ENCODE measurements around the gene SLC27A4. TPM values are rescaled to one million over a fixed set of nuclear protein-coding genes. Genes with fewer than 3 reads are reported as not detected.

SLC27A4 gene
- total RNA-seq, 4 donors from 2014 or later, result 15.8 to 35.6 (median 25.5) TPM

DNA sequence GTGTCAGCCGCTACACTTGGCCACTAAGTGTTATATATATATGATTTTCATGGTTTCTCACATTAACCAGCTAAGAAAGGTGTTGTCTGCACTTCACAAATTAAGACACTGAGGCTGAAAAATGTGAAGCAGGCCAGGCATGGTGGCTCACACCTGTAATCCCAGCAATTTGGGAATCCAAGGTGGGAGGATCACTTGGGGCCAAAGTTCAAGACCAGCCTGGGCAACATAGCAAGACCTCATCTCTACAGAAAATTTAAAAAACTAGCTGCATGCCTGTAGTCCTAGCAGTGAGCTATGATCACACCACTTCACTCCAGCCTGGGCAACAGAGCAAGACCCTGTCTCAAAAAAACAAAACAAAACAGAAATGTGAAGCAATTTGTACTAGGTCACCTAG, 15.9 kb upstream of the SLC27A4 start:
- Histone ChIP-seq H3K4me1 (peaks cover 24 to 41% (median 27%) of the 10 kb centered on the region in 4 donors), H3K27me3 (no peaks in the 10 kb centered on the region), H3K9me3 (no peaks in the 10 kb centered on the region), H3K27ac (replicated peaks in 1 of 4) (no peak overlapping the region), H3K36me3 (peaks cover 19 to 63% (median 53%) of the 10 kb centered on the region in 4 donors), H3K4me3 (no peak overlapping the region)
- DNase-seq (ENCODE audit: extremely low spot score), result no peak
- no peak for TF ChIP-seq POLR2A (IDR thresholded peaks at IDR 0.05; ENCODE audit: low read depth)
- TF ChIP-seq, protein P1, sequence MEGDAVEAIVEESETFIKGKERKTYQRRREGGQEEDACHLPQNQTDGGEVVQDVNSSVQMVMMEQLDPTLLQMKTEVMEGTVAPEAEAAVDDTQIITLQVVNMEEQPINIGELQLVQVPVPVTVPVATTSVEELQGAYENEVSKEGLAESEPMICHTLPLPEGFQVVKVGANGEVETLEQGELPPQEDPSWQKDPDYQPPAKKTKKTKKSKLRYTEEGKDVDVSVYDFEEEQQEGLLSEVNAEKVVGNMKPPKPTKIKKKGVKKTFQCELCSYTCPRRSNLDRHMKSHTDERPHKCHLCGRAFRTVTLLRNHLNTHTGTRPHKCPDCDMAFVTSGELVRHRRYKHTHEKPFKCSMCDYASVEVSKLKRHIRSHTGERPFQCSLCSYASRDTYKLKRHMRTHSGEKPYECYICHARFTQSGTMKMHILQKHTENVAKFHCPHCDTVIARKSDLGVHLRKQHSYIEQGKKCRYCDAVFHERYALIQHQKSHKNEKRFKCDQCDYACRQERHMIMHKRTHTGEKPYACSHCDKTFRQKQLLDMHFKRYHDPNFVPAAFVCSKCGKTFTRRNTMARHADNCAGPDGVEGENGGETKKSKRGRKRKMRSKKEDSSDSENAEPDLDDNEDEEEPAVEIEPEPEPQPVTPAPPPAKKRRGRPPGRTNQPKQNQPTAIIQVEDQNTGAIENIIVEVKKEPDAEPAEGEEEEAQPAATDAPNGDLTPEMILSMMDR (IDR thresholded peaks at IDR 0.05), result no peak
- 100% methylated on average over 1 of the region's 1 CpG for WGBS
- intact Hi-C loops (cut with DNase I), result no loop called here

DNA sequence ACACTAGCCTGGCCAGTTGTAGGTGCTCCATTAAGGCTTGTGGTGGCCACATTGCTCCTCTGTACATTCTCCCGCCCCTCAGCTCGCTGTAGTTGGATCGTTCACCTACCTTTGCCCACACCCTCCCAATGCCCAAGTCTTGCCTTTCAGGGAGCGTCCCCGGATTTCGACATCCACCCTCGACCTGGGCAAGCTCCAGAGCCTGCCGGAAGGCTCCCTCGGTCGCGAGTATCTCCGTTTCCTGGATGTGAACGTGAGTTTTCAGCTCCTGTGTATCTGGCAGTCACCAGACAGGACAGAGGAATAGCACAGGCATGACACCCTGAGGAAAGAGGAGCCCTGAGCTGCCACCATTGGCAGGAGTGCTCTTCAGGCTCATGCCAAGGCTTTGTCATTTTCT, 14.7 kb upstream of the SLC27A4 start:
- TF ChIP-seq, protein P1 (IDR thresholded peaks at IDR 0.05), result no peak
- TF ChIP-seq EP300 (IDR thresholded peaks at IDR 0.05) (no peak), POLR2A (IDR thresholded peaks at IDR 0.05; ENCODE audit: low read depth) (no peak), POLR2AphosphoS5 (IDR thresholded peaks at IDR 0.05) (no peak)
- WGBS, result 90% methylated on average over 13 of the region's 13 CpGs
- Histone ChIP-seq H3K4me1 (peaks cover 24 to 39% (median 27%) of the 10 kb centered on the region in 4 donors), H3K27me3 (no peaks in the 10 kb centered on the region), H3K4me3 (no peak overlapping the region), H3K27ac (replicated peaks in 1 of 4) (no peak overlapping the region), H3K36me3 (peaks cover 19 to 61% (median 48%) of the 10 kb centered on the region in 4 donors), H3K9me3 (no peaks in the 10 kb centered on the region)
- no peak for DNase-seq (ENCODE audit: extremely low spot score)
- intact Hi-C loops (cut with DNase I), result no loop called here

DNA sequence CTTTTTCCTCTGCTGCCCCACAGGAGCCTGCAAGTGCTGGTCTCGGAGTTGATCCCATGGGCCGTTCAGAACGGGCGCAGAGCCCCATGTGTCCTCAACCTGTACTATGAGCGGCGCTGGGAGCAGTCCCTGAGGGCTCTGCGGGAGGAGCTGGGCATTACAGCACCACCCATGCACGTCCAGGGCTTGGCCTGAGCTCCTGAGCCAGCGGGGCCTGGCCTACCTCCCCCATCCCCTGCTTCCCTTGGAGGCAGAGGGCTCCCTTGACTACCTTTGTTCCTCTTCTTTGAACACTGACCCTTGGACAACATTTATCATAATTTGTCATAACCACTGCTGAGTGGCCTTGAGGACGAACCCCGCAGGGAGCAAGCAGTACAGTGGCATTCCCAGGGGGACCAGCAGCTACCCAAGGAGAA, 6.9 kb upstream of the SLC27A4 start:
- H3K36me3 ChIP-seq, result peaks cover 4 to 63% (median 46%) of the 10 kb centered on the region in 4 donors
- TF ChIP-seq, protein P1 (IDR thresholded peaks at IDR 0.05), result no peak
- TF ChIP-seq POLR2A (IDR thresholded peaks at IDR 0.05; ENCODE audit: low read depth) (no peak), EP300 (IDR thresholded peaks at IDR 0.05) (no peak), POLR2AphosphoS5 (IDR thresholded peaks at IDR 0.05) (no peak)
- no peak overlapping the region for H3K4me3 ChIP-seq
- no peaks in the 10 kb centered on the region for H3K4me1 ChIP-seq
- DNase-seq (ENCODE audit: extremely low spot score), result no peak
- 100% methylated on average over 2 of the region's 11 CpGs for WGBS
- no peaks in the 10 kb centered on the region for H3K9me3 ChIP-seq
- no peak overlapping the region for H3K27ac ChIP-seq (replicated peaks in 1 of 4)
- intact Hi-C loops (cut with DNase I), result no loop called here
- H3K27me3 ChIP-seq, result no peaks in the 10 kb centered on the region

DNA sequence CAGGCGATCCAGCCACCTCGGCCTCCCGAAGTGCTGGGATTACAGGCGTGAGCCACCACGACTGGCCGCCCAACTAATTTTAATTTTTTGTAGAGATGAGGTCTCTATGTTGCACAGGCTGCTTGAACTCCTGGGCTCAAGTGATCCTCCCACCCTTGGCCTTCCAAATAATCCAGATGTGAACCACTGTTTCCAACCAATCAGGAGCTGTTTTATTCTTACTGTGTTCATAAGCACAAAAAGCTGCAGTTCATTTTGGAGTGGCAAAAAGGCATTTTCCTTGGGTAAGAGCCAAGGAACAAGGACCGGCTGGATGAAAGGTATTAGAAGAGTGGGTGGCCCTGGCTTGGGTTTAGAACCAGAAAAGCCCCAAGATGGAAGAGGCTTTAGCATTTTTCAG, 5.2 kb upstream of the SLC27A4 start:
- H3K27ac ChIP-seq (replicated peaks in 1 of 4), result no peak overlapping the region
- intact Hi-C loops (cut with DNase I), result no loop called here
- peaks cover 0 to 6% (median 6%) of the 10 kb centered on the region in 4 donors for H3K4me1 ChIP-seq
- peaks cover 0 to 48% (median 36%) of the 10 kb centered on the region in 4 donors for H3K36me3 ChIP-seq
- no peak for DNase-seq (ENCODE audit: extremely low spot score)
- H3K9me3 ChIP-seq, result no peaks in the 10 kb centered on the region
- 93% methylated on average over 7 of the region's 7 CpGs for WGBS
- H3K27me3 ChIP-seq, result no peaks in the 10 kb centered on the region
- TF ChIP-seq, protein P1 (IDR thresholded peaks at IDR 0.05), result no peak
- TF ChIP-seq POLR2A (IDR thresholded peaks at IDR 0.05; ENCODE audit: low read depth) (no peak), EP300 (IDR thresholded peaks at IDR 0.05) (no peak), POLR2AphosphoS5 (IDR thresholded peaks at IDR 0.05) (no peak)
- no peak overlapping the region for H3K4me3 ChIP-seq

DNA sequence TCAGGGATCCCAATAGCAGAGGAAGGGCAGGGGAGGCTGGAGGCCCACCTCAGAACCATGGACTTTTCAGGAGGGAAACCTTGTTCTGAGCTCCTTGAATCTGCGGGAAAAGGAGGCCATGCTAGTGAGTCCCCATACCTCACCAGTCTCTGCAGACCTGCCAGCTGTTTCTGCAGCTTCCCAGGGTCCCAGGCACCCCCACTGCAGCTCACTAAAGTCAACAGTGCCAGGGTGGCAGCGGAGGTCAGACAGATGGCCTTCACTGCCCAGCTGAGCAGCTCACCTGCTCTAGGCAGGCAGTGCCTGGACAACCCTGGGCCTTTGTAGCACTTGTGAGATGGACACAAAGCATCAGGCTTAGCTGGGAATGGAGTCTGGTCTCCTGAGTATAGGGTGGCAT, 4.4 kb upstream of the SLC27A4 start:
- no CpG with 5 or more reads among the region's 2 CpGs for WGBS
- no peak for DNase-seq (ENCODE audit: extremely low spot score)
- Histone ChIP-seq H3K27me3 (no peaks in the 10 kb centered on the region), H3K36me3 (peaks cover 0 to 41% (median 34%) of the 10 kb centered on the region in 4 donors), H3K4me1 (peaks cover under 1 to 10% (median 9%) of the 10 kb centered on the region in 4 donors), H3K27ac (replicated peaks in 1 of 4) (no peak overlapping the region), H3K4me3 (no peak overlapping the region), H3K9me3 (no peaks in the 10 kb centered on the region)
- intact Hi-C loops (cut with DNase I), result no loop called here
- TF ChIP-seq EP300 (IDR thresholded peaks at IDR 0.05) (no peak), POLR2AphosphoS5 (IDR thresholded peaks at IDR 0.05) (no peak)
- TF ChIP-seq, protein P1 (IDR thresholded peaks at IDR 0.05), result no peak

All from esophagus muscularis mucosa (tissue), 4 donors.